Smooth muscle cell (in vitro differentiated cells): Measurements from ENCODE around the gene MROH8. TPM values are rescaled to one million over a fixed set of nuclear protein-coding genes. Genes with fewer than 3 reads are reported as not detected.

ENCODE experiments used
- DNase-seq: peaks from one replicate; lab custom pipeline; 2025; ENCODE audit not compliant: unreplicated experiment; lab: John Stamatoyannopoulos, UW
- H2AFZ ChIP-seq: fragments of 200-600 bp; sonication (generic); 2 replicates; pipeline ENCODE4 v1.6.0; 2016; ENCODE audit warnings: antibody characterized with exemption, low read depth, mild to moderate bottlenecking
- H3F3A ChIP-seq: fragments of 200-600 bp; sonication (generic); 2 replicates; pipeline ENCODE4 v1.6.0; 2017; ENCODE audit warnings: antibody characterized with exemption, low read depth
- H3K27ac ChIP-seq: fragments of 200-600 bp; sonication (generic); 2 replicates; pipeline ENCODE4 v1.5.1; 2016; ENCODE audit warnings: low read depth, mild to moderate bottlenecking
- H3K27me3 ChIP-seq: fragments of 200-600 bp; sonication (generic); 2 replicates; pipeline ENCODE4 v1.6.1; 2016; ENCODE audit warnings: low read depth, mild to moderate bottlenecking
- H3K36me3 ChIP-seq: fragments of 200-600 bp; sonication (generic); 2 replicates; pipeline ENCODE4 v1.5.1; 2016; ENCODE audit warnings: low read depth
- H3K4me1 ChIP-seq: fragments of 200-600 bp; sonication (generic); 2 replicates; pipeline ENCODE4 v1.5.1; 2016; ENCODE audit warnings: low read depth
- H3K4me2 ChIP-seq: fragments of 200-600 bp; sonication (generic); 2 replicates; pipeline ENCODE4 v1.6.0; 2016; ENCODE audit warnings: mild to moderate bottlenecking
- H3K4me3 ChIP-seq: fragments of 200-600 bp; sonication (generic); 2 replicates; pipeline ENCODE4 v1.5.1; 2016; ENCODE audit warnings: mild to moderate bottlenecking
- H3K79me2 ChIP-seq: fragments of 200-600 bp; sonication (generic); 2 replicates; pipeline ENCODE4 v1.6.0; 2016; ENCODE audit warnings: low read depth, mild to moderate bottlenecking
- H3K9ac ChIP-seq: fragments of 200-600 bp; sonication (generic); 2 replicates; pipeline ENCODE4 v1.6.0; 2016; ENCODE audit warnings: low read depth
- H3K9me3 ChIP-seq: fragments of 200-600 bp; sonication (generic); replicated peaks from 2 replicates; pipeline ENCODE4 v1.5.1; 2016; ENCODE audit warnings: low read depth
- H4K20me1 ChIP-seq: fragments of 200-600 bp; sonication (generic); 2 replicates; pipeline ENCODE4 v1.6.0; 2016; ENCODE audit warnings: low read depth
- WGBS: methylation state at CpG from one replicate; pipeline ENCODE4 v1.1.7; 2016; ENCODE audit warnings: low lambda C conversion rate; 5-methylcytosine and 5-hydroxymethylcytosine counted together
- polyA plus RNA-seq: library from polyadenylated mRNA; unstranded; fragments of >200 nt; fragmentation: Nextera tagmentation; extraction: Ambion mirVana; gene quantifications from 2 replicates; pipeline ENCODE4 v1.2.1, GENCODE V29; 2016
- total RNA-seq: library from RNA; depleted of rRNA; stranded (reverse); fragments of >200 nt; gene quantifications from 2 replicates; pipeline ENCODE4 v1.2.3, GENCODE V29; 2014
- TF ChIP-seq, protein P1 (sequence below): fragments of 200-600 bp; sonication (generic); IDR thresholded peaks from 2 replicates; pipeline ENCODE4 v1.5.1; 2017; ENCODE audit warnings: borderline replicate concordance, mild to moderate bottlenecking, antibody characterized with exemption; ENCODE audit not compliant: insufficient read depth, poor library complexity, severe bottlenecking

Gene MROH8
- total and polyA plus RNA-seq, 2 experiments from 2014 or later = 0.81 to 1.6 TPM

DNA sequence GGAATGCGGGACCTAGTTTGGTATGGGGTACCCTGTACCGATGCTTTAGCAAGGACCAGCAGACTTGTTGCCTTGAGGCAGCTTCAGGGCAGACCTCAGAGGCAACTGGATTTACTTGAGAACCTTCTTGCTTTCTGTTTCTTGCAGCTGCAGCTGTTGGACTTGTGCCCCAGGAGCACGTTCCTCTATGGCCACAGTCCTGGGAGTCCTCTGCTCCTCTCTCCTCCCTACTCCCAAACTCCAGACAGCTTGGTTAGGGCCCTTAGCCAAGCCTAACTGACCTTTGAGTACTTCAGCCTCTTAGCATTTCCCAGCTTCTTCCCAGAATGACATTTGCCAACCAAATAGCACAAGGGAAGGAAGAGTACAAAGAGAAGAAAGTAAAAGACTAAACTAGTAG is 47.5 kb upstream of the MROH8 start:
- Histone ChIP-seq H3K36me3 (peaks cover 22% of the 10 kb centered on the region), H3K79me2 (no peaks in the 10 kb centered on the region), H3K4me1 (peaks cover 32% of the 10 kb centered on the region), H3K9me3 (no peaks in the 10 kb centered on the region), H3F3A (no peaks in the 10 kb centered on the region), H3K4me3 (no peak overlapping the region), H3K9ac (no peak overlapping the region), H4K20me1 (peaks cover 24% of the 10 kb centered on the region), H2AFZ (no peak overlapping the region), H3K27ac (no peak overlapping the region), H3K4me2 (no peak overlapping the region), H3K27me3 (no peaks in the 10 kb centered on the region)
- WGBS = 97% methylated on average over 3 of the region's 3 CpGs
- TF ChIP-seq, protein P1, sequence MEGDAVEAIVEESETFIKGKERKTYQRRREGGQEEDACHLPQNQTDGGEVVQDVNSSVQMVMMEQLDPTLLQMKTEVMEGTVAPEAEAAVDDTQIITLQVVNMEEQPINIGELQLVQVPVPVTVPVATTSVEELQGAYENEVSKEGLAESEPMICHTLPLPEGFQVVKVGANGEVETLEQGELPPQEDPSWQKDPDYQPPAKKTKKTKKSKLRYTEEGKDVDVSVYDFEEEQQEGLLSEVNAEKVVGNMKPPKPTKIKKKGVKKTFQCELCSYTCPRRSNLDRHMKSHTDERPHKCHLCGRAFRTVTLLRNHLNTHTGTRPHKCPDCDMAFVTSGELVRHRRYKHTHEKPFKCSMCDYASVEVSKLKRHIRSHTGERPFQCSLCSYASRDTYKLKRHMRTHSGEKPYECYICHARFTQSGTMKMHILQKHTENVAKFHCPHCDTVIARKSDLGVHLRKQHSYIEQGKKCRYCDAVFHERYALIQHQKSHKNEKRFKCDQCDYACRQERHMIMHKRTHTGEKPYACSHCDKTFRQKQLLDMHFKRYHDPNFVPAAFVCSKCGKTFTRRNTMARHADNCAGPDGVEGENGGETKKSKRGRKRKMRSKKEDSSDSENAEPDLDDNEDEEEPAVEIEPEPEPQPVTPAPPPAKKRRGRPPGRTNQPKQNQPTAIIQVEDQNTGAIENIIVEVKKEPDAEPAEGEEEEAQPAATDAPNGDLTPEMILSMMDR = no peak
- DNase-seq = no peak

DNA sequence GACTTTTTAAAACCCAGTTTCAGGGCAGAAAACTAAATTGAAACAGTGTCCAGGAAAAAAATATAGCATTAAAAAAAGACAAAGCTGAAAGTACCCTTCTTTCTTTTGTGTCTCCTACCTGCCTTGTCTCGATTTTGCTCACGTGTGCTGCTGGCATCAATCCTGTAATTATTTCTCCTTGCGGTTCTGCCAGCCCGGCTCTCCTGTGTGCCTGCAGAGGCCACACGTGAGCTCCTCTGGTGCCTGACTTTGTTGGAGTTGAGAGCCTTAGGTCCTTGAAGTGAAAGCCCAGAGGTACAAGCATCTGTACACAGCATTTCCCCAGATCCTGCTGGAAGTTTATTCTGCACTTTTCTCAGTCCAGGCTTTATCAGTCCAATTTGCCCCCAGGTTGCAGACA is 45.8 kb upstream of the MROH8 start:
- no peak overlapping the region for H2AFZ ChIP-seq
- no peak for DNase-seq
- H3K4me1 ChIP-seq = peaks cover 32% of the 10 kb centered on the region
- TF ChIP-seq, protein P1 = no peak
- no peak overlapping the region for H3K27ac ChIP-seq
- H3K36me3 ChIP-seq = peaks cover 20% of the 10 kb centered on the region
- no peaks in the 10 kb centered on the region for H3K9me3 ChIP-seq
- over 99% methylated on average over 5 of the region's 5 CpGs for WGBS
- H3K79me2 ChIP-seq = no peaks in the 10 kb centered on the region
- no peak overlapping the region for H3K9ac ChIP-seq
- no peaks in the 10 kb centered on the region for H3K27me3 ChIP-seq
- no peak overlapping the region for H3K4me2 ChIP-seq
- peaks cover 36% of the 10 kb centered on the region for H4K20me1 ChIP-seq
- H3K4me3 ChIP-seq = no peak overlapping the region
- H3F3A ChIP-seq = peaks cover 5% of the 10 kb centered on the region

DNA sequence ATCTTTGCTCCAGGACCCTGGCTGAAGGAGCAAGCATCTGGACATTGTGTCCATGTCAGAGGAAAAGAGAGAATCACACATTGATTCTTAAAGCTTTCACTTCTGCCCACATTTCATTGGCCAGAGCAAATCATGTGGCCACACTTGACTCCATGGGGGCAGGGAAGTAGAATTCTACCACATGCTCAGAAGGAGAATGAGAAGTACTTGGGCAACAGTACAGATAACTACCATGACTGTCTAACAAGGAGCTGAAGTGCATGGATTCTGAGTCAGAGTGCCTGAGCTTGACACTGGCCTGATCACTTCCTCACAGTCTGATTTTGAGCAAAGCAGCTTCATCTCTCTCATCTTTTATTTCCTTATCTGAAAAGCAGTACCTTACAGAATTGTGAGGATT is 43.7 kb upstream of the MROH8 start:
- H3K36me3 ChIP-seq = peaks cover 20% of the 10 kb centered on the region
- H2AFZ ChIP-seq = no peak overlapping the region
- H3K4me2 ChIP-seq = no peak overlapping the region
- H3K9ac ChIP-seq = no peak overlapping the region
- TF ChIP-seq, protein P1 = no peak
- H3K4me1 ChIP-seq = peaks cover 13% of the 10 kb centered on the region
- H3K27me3 ChIP-seq = no peaks in the 10 kb centered on the region
- peak overlapping the region; percentile 59 for H3K27ac ChIP-seq
- H3F3A ChIP-seq = peaks cover 10% of the 10 kb centered on the region
- no peak for DNase-seq
- H3K9me3 ChIP-seq = no peaks in the 10 kb centered on the region
- H3K4me3 ChIP-seq = no peak overlapping the region
- peaks cover 54% of the 10 kb centered on the region for H4K20me1 ChIP-seq
- no peaks in the 10 kb centered on the region for H3K79me2 ChIP-seq

DNA sequence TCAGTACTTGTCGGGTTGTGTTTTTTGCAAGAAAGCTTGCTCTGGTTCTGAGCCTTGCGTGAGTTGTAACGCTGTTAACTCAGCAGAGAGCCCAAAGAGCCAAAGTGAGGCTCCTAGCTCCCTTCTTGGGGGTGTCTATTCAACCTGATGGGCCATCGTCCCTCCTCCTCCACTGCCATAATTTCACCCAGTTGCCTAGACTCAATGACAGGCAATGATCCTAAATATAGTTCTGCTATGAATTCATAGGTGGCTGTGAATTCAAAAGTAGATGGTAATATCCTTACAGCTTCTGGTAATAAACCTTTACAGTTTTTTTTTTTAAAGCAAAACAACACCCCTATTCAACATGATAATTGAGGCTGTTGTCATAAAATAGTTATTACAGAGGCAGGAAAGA is 42.7 kb upstream of the MROH8 start:
- H3K9ac ChIP-seq = no peak overlapping the region
- TF ChIP-seq, protein P1 = no peak
- no peak for DNase-seq
- no peaks in the 10 kb centered on the region for H3K9me3 ChIP-seq
- no peaks in the 10 kb centered on the region for H3K27me3 ChIP-seq
- peak overlapping the region; percentile 59 for H3K27ac ChIP-seq
- peaks cover 10% of the 10 kb centered on the region for H3F3A ChIP-seq
- no peak overlapping the region for H2AFZ ChIP-seq
- peaks cover 57% of the 10 kb centered on the region for H4K20me1 ChIP-seq
- H3K36me3 ChIP-seq = peaks cover 20% of the 10 kb centered on the region
- no peaks in the 10 kb centered on the region for H3K79me2 ChIP-seq
- 100% methylated on average over 4 of the region's 4 CpGs for WGBS
- H3K4me2 ChIP-seq = no peak overlapping the region
- no peak overlapping the region for H3K4me3 ChIP-seq
- H3K4me1 ChIP-seq = peaks cover 8% of the 10 kb centered on the region
